Prostate gland (tissue), 2 donors: Measurements from ENCODE around the gene TPPP. TPM values are rescaled to one million over a fixed set of nuclear protein-coding genes. Genes with fewer than 3 reads are reported as not detected.

Experiments
- DNase-seq: peaks from one replicate; pipeline ENCODE4 v3.0.0-alpha.2; 2019; ENCODE audit warnings: low spot score
- H3K27ac ChIP-seq, 2 donors: fragments of 200-600 bp; sonication (generic); 2 replicates each; pipeline ENCODE4 v1.5.1; 2017 to 2019
- H3K27me3 ChIP-seq: fragments of 200-600 bp; sonication (generic); replicated peaks from 2 replicates; pipeline ENCODE4 v1.5.1; 2019; ENCODE audit not compliant: insufficient read depth
- H3K36me3 ChIP-seq, 2 donors: fragments of 200-600 bp; sonication (generic); 1 replicate in 1 of 2; 2 replicates in 1 of 2; pipeline versions ENCODE4 v1.5.1 to v1.8.1; 2017 to 2019
- H3K4me1 ChIP-seq: fragments of 200-600 bp; sonication (generic); replicated peaks from 2 replicates; pipeline ENCODE4 v1.5.1; 2019
- H3K4me3 ChIP-seq, 2 donors: fragments of 200-600 bp; sonication (generic); 2 replicates each; pipeline ENCODE4 v1.5.1; 2017 to 2019
- H3K9me3 ChIP-seq: fragments of 200-600 bp; sonication (generic); 2 replicates; pipeline ENCODE4 v1.5.1; 2017
- POLR2A ChIP-seq: fragments of 450-650 bp; IDR thresholded peaks from one replicate; pipeline ENCODE4 v1.6.1; 2016; ENCODE audit warnings: antibody characterized with exemption, mild to moderate bottlenecking
- POLR2AphosphoS5 ChIP-seq: sonication (generic); formaldehyde crosslinking; IDR thresholded peaks from one replicate; pipeline ENCODE4 v1.6.1; 2017; ENCODE audit warnings: antibody characterized with exemption
- WGBS: methylation state at CpG from one replicate; pipeline ENCODE4 v1.1.5; 2018; 5-methylcytosine and 5-hydroxymethylcytosine counted together
- intact Hi-C: fragments of 100-400 bp; cut with DNase I; formaldehyde crosslinking; loops from one replicate; pipeline ENCODE4 v1.14.2; 2022
- total RNA-seq, 2 donors: library from RNA; depleted of rRNA; stranded (reverse); fragments of >200 nt; gene quantifications; one replicate each; pipeline ENCODE4 v1.1.0, GENCODE V29; 2016
- TF ChIP-seq, protein P1 (sequence below), 4 experiments: fragments of 200-600 bp in 2 of 4; fragments of 450-650 bp in 2 of 4; sonication (generic) in 2 of 4; IDR thresholded peaks; 1 replicate in 3 of 4; 2 replicates in 1 of 4; pipeline ENCODE4 v1.5.1; 2016 to 2019; ENCODE audit warnings: antibody characterized with exemption in 4 of 4, mild to moderate bottlenecking in 2 of 4, moderate library complexity in 2 of 4

TPPP gene
- total RNA-seq, 2 donors from 2014 or later = 2.3 to 6.9 TPM

DNA sequence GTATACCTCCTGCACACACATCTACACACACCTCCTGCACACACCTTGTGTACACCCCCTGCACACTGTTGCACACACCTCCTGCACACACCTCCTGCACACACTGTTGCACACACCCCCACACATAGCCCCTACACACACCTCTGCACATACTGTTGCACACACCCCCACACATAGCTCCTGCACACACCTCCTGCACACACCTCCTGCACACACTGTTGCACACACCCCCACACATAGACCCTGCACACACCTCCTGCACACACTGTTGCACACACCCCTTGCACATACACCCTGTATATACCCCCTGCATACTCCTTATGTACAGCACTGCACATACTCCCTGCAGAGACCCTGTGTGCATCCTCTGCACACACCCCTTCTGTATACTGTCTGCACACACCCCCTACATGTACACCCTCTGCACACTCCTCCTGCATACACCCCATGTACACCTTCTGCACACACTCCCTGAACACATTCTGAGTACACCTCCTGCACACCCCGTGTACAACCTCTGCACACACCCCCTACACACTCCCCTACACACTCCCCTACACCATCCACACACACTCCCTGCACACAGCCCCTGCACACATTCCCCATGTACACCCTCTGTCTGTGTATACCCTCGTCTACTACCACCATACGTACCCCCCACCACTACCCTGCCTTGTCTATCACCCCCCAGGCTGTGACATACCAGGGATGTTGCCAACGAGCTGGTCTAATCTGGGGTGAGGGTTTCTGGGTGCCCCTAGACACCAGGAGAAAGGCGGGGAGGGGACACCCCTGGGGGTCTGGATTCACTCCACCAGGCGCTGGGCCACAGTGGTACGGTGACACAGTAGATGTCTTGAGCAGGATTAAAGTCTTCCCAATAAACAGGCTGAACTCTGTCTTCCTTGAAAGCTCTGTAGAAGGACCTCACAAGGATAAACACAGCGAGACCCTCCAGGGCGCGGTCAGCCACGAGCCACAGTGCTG, 82.1 kb downstream of the TPPP start:
- DNase-seq = no peak

DNA sequence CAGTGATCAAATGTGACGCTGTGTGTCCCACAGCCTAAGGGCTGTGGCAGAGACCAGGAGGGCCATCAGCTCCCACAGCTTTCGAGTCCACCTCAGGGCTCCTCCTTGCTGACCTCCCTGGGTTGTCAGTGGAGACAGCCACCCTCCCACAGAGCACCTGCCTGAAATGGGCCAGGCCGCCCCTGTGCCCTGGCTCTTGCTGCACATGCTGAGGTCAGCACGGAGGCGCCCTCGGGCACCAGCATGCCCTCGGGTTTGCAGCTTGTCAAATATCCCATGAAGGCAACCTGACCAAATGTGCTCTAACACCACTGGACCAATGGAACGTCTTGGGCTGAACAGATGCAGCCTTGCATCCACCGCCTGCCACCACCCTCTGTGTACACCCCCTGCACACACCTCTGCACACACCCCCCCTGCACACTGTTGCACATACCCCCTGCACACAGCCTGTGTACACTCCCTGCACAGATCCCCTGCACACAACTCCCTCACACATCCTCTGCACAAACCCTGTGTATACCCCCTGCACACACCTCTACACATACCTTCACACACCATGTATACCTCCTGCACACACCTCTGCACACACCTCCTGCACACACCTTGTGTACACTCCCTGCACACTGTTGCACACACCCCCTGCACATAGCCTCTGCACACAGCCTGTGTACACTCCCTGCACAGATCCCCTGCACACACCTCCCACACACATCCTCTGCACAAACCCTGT, 83.0 kb downstream of the TPPP start:
- Histone ChIP-seq H3K27me3 (peaks cover 9% of the 10 kb centered on the region), H3K27ac (no peak overlapping the region), H3K4me1 (no peaks in the 10 kb centered on the region), H3K36me3 (no peaks in the 10 kb centered on the region), H3K4me3 (no peak overlapping the region), H3K9me3 (no peaks in the 10 kb centered on the region)
- intact Hi-C loops = loop anchor here (10.0 kb wide), 1 partner anchor 135 kb away; no protein-coding TSS in a partner anchor
- WGBS = 93% methylated on average over 9 of the region's 9 CpGs
- DNase-seq = no peak
- TF ChIP-seq POLR2AphosphoS5 (no peak), POLR2A (no peak)
- TF ChIP-seq, protein P1, sequence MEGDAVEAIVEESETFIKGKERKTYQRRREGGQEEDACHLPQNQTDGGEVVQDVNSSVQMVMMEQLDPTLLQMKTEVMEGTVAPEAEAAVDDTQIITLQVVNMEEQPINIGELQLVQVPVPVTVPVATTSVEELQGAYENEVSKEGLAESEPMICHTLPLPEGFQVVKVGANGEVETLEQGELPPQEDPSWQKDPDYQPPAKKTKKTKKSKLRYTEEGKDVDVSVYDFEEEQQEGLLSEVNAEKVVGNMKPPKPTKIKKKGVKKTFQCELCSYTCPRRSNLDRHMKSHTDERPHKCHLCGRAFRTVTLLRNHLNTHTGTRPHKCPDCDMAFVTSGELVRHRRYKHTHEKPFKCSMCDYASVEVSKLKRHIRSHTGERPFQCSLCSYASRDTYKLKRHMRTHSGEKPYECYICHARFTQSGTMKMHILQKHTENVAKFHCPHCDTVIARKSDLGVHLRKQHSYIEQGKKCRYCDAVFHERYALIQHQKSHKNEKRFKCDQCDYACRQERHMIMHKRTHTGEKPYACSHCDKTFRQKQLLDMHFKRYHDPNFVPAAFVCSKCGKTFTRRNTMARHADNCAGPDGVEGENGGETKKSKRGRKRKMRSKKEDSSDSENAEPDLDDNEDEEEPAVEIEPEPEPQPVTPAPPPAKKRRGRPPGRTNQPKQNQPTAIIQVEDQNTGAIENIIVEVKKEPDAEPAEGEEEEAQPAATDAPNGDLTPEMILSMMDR (IDR thresholded peaks at IDR 0.05) = no peak

More for the DNA sequence above, 82.1 kb downstream of the TPPP start:
- no peaks in the 10 kb centered on the region for H3K4me1 ChIP-seq
- TF ChIP-seq POLR2AphosphoS5 (no peak), POLR2A (no peak)
- TF ChIP-seq, protein P1 (IDR thresholded peaks at IDR 0.05) = no peak
- 33% methylated on average over 11 of the region's 11 CpGs for WGBS
- no peaks in the 10 kb centered on the region for H3K36me3 ChIP-seq
- peaks cover 9% of the 10 kb centered on the region for H3K27me3 ChIP-seq
- H3K9me3 ChIP-seq = no peaks in the 10 kb centered on the region
- H3K4me3 ChIP-seq = peak overlapping the region; percentile 86 to 88
- H3K27ac ChIP-seq = no peak overlapping the region
- intact Hi-C loops = loop anchor here (10.0 kb wide), 1 partner anchor 136 kb away; no protein-coding TSS in a partner anchor

Other genes starting within 250 kb of the TPPP start
- 1 to 10 TPM; 4.3 to 5.3 TPM for gene SLC9A3, start 168.9 kb downstream of the TPPP start, total RNA-seq
- gene CEP72, start 81.0 kb downstream of the TPPP start, total RNA-seq = 10 to 100 TPM in 1 of 2 donors, 1 to 10 TPM in 1; 6.4 to 12.8 TPM
- 1 to 10 TPM in 1 of 2 donors, under 1 TPM in 1; 0.55 to 3.0 TPM for gene ZDHHC11B, start 91.4 kb upstream of the TPPP start, total RNA-seq
- gene ZDHHC11, start 157.6 kb upstream of the TPPP start, total RNA-seq = 1 to 10 TPM; 1.2 to 9.8 TPM
- gene BRD9, start 199.4 kb upstream of the TPPP start, total RNA-seq = 10 to 100 TPM; 17.9 to 46.2 TPM
- 10 to 100 TPM in 1 of 2 donors, 1 to 10 TPM in 1; 1.8 to 11.9 TPM for gene TRIP13, start 199.5 kb upstream of the TPPP start, total RNA-seq